Femur (tissue), 1 donor: Measurements from ENCODE around the gene CDK8.

Experiments used
- DNase-seq: peaks from one replicate; pipeline ENCODE4 v3.0.0-alpha.2; 2017

CDK8 gene

DNA sequence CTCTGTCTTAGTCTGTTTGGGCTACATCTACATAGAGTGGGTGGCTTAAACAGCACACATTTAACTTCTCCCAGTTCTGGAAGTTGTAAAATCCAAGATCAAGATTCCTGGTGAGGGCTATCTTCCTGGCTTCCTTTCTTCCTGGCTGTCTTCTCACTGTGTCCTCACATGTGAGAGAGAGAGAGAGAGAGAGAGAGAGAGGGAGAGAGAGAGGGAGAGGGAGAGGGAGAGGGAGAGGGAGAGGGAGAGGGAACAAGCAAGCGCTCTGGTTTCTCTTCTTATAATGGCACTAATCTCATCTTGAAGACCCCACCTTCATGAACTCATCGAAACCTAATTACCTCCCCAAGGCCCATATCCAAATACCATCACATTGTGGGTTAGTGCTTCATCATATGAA lies 69.2 kb downstream of the CDK8 start:
- no peak for DNase-seq

DNA sequence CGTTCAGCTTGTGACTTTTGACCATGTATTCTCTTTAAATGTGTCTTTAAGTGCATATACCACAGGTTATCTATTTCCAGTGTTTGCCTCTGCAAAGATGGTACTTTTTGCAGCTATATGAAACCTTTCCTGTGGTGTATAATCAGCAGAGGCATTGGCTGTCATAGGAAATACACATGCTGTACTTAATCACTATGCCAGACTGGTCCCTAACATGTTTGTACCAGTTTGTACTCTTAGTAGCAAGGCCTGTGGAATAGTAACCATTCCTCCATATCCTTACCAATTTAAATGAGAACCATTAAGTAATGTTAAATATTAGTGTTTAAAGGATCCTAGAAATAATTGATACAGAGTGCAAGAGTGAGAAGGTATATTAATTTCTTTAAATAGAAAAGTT lies 69.8 kb downstream of the CDK8 start:
- DNase-seq: no peak

DNA sequence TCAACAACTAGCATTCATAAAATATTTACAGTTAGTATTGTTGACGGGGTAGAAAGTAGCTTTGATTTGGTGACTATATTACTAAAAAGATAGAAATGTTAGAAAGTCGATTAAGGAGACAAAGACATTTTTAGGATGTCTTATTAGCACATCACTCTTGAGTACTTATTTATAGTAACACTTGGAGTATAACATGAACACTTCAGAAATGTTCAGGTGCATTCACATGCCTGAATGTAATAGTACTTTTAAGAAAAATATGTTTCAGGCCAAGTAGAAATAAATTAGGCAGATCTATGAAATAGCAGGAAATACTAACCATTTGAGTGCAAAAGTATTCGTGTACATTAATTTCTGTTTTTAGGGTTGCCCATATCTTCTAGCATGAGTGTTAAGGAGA lies 70.4 kb downstream of the CDK8 start:
- DNase-seq: no peak

DNA sequence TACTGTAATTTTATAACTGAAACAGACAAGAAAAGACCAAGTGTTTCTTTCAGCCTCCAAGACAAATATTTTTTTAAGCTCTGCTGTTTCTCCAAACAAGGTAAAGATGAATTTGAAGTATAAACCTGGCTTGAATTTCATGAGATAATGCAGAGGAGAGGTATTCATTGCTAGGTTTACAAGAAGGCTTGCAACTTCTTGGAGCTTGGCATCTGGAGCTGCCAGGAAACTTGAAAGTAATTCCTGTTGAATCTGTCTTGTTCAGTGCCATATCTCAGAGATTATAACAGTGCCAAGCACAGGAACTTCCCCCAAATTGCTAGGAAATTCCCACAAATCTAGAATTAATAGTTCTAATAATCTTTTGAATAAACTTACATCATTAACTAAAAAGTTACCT lies 70.9 kb downstream of the CDK8 start:
- DNase-seq: no peak

DNA sequence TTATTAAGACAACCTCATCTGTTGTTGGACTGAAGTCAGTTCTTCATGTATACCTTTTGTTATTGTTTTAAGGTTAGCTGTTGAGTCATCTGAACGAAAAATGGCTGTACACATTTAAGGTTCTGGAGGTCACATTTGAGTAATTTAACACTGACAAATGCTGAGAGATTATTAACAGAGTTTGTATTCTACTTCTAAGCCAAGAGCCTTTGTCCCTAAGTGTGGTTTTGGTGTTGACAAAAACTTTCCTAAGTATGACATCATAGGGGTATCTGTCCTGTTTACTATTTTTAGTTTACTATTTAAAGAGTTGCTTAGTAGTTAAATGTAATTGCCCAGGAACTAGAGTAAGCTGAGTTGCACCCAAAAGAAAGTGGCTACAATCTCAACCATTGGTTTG lies 71.9 kb downstream of the CDK8 start:
- no peak for DNase-seq

DNA sequence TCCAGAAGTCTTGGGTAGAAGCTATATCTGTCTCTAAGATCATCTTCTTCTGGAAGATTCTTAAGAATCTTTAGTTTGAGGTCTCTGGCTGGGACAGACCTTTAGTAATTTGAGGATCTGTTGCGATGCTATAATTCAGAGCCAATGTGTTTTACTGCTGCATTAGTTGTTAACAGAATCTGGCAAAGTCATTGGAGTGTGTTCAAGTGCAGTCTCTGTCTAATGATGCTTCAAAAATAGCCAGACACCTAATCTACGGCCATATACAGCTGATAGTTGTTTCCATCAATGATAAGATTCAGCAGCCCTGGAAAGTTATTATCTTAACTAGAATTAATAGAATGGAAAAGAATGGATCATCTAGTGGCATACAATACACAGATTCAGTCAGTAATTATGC lies 72.6 kb downstream of the CDK8 start:
- DNase-seq: no peak

DNA sequence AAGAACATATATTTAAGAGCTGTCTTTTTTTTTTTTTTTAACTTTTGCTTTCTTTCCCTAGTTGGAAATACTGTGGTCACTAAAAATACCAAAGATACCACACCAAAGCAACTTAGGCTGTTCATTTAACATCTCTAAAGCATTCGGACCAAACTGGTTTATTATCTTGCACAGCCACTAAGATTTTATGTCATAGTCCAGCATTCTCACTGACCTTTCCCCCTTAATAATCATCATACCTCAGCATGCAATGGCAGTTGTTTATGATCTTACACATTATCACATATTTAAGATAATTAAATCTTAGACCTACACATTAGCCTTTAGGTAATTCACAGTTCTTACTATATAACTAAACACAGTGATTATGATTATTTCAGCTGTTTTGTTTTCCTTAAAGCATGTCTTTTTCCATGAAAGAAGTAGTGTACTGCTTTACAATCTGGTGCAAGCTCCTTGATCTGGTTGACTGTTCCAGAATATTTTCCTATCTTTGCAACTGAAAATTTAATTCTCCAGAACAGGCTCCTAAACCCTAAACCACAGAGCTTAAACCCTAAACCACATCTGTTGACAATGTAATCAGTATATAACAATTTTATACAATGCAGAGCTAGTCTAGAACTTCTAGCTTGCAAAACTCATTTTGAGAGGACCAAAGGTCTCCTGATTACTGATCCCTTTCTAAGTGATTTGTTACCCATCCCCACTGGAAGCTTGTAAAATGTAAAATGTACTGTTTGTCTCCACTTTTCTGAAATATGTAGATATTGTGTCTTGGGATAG lies 74.2 kb downstream of the CDK8 start:
- no peak for DNase-seq

DNA sequence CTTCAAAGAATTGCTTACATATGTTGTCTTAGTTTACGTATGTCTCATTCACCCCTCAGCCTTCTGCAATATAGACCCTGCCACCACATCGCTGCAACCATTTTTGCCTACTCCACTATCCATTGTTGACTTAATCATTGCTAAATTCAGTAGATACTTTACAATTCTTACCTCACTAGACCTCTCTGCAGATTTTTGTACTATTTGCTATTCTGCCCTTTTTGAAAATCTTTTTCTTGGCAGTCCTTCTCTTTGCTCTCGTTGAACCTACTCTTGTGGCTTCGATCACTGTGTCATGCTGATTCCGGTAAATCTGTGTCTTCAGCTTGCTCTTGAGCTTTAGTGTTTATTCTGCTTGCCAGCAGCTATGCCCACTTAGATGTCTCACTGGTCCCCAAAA lies 81.2 kb downstream of the CDK8 start:
- no peak for DNase-seq

DNA sequence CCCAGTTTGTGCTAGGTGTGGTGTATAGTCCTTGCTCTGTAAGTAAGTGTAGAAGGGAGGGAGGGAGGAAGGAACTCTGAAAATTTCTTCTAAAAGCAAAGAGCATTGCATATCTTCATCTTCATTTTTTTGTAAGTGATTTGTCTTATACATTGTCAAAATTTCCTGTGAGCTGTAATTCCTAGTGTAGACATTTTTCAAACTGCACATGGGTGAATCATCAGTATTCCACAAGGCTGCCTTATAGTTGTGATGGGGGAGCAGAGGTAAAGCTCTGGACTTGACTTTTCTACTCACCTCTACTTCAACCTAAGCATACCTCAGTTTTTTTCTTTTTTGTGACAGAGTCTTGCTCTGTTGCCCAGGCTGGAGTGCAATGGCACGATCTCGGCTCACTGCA lies 86.9 kb downstream of the CDK8 start:
- no peak for DNase-seq

DNA sequence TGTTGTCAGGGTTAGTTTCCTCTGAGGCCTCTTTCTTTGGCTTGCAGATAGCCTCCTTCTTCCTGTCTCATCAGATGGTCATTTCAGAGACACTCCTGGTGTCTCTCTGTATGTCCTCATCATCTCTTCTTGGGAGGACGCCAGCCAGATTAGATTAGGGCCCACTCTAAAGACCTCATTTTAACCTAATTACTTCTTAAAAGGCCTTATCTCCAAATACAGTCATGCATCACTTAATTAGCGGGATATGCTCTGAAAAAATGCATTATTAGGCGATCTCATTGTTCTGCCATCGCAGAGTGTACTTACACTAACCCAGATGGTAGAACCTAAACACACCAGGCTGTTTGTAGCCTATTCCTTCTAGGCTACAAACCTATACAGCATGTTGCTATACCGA lies 89.0 kb downstream of the CDK8 start:
- no peak for DNase-seq

DNA sequence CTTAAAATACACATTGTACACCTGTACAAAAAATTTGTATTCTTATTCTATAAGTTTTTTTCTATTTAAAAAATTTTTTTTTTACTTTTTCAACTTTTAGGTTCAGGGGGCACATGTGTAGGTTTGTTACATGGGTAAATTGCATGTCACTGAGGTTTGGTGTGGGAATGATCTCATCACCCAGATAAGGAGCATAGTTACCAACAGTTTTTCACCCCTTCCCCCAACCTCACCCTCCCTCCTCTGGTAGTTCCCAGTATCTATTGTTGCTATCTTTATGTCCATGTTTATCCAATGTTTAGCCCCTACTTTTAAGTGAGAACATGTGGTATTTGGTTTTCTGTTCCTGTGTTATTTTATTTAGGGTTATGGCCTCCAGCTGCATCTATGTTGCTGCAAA lies 89.9 kb downstream of the CDK8 start:
- no peak for DNase-seq

DNA sequence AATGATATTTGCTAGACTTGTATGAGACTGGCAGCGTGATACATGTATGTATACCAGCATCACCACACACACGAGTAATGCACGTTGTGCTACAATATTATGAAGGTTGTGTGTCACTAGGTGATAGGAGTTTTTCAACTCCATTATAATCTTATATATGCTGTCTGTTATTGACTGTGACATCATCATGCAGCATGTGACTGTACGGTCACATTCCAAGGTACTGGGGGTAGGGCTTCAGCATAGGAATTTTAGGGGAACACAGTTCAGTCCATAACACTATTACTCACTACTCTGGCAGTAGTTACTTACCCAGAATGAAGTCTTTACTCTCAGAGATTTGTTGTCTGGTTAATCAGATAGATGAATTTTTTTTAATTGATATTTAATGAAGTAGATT lies 91.1 kb downstream of the CDK8 start:
- no peak for DNase-seq

DNA sequence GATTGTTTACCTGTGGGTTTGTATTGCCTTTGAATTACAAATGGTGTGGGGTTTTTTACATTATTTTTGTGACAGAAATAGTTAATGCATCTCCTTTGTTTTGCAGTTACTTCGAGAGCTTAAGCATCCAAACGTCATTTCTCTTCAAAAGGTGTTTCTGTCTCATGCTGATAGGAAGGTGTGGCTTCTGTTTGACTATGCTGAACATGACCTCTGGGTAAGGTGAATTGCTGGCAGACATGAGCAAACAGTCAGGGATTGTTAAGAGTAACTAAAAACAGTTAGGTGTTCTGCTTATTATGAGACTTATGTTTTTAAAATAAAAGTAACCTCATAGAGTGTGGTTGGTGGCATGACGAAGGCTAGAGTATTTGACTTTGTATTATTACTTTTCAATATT lies 95.0 kb downstream of the CDK8 start:
- DNase-seq: no peak

DNA sequence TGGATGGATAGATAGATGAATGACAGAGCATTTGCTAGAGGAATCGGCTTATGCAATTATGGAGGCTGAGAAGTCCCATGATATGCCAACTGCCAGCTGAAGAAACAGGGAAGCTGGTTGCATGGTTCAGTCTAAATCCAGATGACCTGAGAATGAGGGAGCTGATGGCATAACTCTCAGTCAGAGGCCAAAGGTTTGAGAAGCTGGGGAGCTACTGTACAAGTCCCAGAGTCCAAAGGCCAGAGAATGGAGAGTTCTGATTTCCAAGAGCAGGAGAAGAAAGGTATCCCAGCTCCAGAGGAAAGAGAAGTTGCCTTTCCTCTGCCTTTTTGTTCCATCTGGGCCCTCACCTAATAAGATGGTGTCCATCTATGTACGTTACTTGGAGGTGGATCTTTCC lies 108.3 kb downstream of the CDK8 start:
- DNase-seq: no peak

DNA sequence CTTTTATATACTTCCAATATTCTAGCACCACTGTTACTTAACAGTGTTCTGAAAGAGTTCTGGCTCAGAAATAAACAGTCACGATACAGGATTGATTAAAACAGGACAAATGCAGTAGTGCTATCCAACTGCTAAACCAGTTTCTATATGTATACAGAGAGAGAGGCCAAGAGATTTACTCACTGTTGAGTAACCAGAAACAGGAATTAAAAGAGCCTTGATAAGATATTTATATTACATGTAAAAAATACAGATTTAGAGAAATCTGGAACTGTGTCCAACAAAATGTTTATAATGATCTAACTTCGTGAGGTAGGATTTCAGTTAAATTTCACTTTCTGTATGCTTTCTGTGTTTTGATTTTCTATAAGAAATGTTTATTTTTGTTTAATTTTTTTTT lies 116.6 kb downstream of the CDK8 start:
- DNase-seq: no peak

DNA sequence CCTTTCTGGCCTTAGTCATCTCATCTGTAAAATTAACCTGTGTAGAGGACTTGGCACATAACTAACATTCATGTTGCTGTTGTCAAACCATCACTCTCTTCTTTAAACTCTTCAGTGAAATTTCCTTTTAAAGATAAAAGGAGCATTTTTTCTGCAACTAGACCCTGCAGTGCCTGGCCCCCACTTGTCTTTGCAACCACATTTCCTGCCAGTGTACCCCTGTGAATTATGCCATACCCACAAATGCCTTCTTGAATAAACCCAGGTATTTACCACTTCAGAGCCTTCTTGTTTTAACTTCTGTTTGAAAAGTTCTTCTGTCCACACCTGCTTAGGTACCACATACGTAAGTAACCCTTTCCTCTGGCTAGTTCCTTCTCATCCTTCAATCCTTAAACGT lies 118.8 kb downstream of the CDK8 start:
- DNase-seq: no peak

DNA sequence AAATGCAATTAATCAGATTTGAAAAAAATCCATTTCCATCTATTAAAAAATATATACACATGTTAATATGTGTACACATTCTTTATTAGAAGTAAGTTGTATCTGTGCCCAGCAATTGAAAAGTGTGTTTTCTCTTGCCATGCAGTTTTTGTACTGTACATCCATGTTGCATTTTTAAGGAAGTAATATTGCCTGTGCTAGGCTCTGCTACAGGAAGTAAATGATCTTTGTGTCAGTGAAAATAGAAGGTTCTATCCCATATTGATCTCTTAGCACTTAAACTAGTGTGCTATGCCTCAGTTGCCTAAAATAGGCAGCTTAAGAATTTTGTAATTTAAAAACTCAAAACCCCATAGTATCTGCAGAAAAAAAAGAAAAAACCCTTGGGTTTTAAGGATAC lies 122.5 kb downstream of the CDK8 start:
- no peak for DNase-seq

DNA sequence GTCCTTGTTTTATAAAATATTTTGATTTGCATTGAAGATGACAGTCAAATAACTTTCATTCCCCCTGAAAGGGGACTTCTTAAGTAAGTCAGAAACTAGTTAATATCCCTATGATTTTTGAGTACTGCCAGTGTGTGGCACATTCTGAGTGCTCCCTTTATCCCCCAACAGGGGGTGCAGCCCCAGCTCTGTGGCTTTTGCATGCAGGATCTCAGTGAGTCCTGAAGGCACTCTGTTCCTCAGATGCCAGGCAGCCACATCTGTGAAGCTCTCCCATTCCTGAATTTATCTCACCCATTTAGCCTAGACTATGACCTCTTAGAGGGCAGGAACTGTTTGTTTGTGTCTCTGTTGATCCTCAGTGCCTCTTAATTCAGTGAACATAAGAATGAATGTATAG lies 123.1 kb downstream of the CDK8 start:
- no peak for DNase-seq

DNA sequence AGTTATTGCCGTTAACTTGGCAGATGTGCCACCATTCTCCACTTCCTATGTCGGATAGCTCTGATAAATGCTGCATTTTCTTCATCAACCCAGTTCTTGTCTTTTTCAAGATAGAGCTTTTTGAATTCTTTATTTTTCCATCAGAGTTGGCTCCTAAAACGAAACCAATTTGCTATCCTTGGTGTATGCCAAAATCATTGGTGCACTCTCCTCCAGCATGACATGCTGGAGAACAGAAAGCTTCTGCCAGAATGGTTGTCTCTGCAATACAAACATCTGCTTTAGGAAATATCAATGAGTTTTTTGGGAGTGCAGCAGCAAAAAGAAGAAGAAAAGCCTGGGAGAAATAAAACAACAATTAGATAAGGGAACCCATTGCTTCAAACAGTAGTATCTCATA lies 124.2 kb downstream of the CDK8 start:
- DNase-seq: no peak

DNA sequence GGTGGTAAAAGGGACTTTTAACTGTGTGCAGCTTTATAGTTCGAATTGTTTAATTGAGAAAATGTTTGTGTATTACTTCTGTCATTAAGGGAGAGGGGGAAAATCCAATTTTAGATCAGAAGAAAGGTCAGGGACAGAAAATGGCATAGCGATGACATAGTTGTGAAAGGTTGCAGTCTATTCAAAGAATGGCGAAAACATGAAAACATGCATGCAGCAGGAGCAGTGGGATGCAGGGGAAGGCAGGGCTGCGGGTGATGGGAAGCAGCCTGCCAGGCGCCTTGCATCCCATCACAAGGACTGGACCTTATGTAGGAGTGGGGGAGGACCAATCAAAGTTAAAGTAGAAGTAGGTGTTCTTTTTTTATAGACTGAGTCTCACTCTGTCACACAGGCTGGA lies 125.9 kb downstream of the CDK8 start:
- no peak for DNase-seq

DNA sequence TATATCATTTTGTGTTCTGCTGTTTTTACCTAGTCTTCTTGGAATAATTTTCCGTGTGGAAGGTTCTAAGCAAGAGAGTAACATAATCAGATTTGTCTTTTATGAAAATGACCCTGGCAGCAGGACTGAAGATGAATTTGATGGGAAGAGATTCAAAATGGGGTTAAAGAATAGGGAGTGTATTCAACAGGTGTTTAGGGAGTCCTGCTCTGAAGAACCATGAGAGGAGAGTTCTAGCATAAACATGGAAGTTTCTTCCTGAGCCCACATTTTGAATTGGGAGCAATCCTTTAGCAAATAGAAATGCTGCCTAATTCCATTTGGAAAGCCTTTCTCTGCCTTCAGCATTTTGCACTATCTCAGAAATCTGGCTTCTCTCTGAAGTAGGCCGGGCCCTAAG lies 127.0 kb downstream of the CDK8 start:
- no peak for DNase-seq

DNA sequence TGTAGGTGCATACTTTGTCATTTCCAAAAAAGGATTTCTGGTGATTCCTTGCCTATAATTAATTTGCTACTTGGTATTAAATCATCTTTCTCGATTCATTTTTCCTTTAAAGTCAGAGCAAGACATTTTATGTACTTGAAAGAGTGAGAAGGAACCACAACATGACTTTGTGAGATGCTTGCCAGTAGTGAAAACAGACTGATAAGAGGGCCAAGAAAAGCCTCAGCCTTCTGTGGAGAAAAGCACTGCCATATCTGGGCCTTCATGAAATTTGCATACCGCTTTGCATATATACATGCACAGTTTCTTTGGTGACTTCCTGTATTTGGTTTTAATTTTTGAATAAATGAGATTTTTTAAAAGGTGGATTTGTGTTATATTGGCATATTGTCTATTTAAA lies 128.4 kb downstream of the CDK8 start:
- no peak for DNase-seq

DNA sequence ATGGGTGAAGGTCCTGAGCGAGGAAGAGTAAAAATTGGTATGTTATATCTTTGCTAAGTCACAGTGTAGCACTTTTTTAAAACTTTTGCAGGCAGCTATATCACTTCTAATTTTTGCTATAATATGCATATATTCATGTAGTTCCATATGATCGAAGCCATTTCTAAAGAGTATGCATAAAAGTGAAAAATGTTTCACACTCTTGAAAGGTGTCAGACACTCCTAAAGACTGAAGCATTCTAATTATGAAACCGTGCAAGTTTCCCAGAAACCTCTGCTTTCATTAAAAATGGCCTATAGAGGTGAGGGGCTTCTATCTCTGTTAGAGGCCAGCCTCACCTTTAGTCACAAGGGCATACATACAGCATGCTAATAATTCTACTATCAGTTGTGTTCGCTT lies 128.9 kb downstream of the CDK8 start:
- DNase-seq: no peak

DNA sequence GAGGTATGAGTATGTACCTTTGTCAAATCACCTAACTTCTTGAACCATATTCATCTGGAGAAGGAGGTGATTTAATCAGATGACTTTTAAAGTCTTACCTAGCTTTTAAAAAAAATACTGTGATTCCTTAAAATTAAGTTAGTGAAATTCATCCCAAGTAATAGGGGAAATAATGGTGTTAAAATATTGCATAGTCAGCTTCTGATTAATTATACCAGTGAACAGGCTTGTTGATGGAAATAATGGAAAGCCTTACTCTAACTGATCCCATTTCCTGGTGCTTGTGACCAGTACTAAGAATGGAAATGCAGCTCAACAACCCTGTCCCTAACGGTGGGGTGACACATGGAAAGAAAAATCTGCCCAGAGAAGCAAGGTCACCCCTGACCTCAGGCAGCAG lies 130.7 kb downstream of the CDK8 start:
- DNase-seq: no peak

DNA sequence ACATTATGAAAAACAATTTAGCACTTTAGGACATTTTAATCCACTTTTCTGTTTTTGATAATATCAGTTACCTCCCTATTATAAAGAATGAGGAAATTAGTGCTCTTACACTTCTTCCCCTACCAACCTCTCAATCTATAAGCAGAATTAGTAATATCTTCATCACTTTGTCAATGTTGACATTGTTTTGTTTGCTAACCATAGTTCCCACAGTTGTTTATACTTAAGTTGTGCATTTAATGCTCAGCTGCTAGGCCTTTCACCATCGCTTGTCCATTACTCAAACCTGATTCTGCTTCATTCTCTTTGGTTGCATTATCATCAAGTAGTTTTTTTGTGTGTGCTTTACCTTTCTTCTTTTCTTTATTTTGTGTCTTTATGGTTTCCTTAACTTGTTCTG lies 132.1 kb downstream of the CDK8 start:
- no peak for DNase-seq

DNA sequence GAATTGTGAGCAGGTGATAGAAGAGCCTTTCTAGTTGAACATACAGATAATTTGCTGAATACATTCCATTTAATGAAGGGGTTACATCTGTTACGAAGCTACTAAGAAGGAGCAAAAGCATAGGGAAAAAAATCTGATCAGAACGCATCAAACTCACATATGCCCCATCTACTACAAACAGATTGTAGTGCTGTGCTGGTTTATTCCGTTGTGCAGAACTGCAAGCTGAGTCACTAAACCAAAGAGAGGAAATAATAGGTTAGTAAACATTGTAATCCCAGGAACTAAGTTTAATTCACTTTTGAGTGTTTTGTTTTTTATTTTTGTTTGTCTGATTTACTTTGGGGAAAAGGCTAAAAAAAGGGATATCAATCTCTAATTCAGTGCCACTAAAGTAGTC lies 136.3 kb downstream of the CDK8 start:
- no peak for DNase-seq
